ENCODE data around the gene MCAM. TPM values are rescaled to one million over a fixed set of nuclear protein-coding genes. Genes with fewer than 3 reads are reported as not detected.

Gene MCAM
- total and polyA plus RNA-seq, 2 donors (not counting 3 experiments of a cell fraction or from before 2014, with no cell fraction given): 1,027 to 2,543 TPM

- Histone ChIP-seq H3K4me1 (ENCODE audit: control insufficient read depth, extremely low read depth, insufficient read depth, low read length) (peaks cover 33% of the 10 kb centered on the region), H3K27me3 (ENCODE audit: control insufficient read depth in 2 of 2, insufficient read depth in 2 of 2, low read length in 2 of 2) (peaks cover 0 to 3% of the 10 kb centered on the region in 2 experiments), H3K4me3 (replicated peaks in 1 of 3; ENCODE audit: insufficient read depth in 1 of 3, low read depth in 1 of 3, low read length in 3 of 3) (no peak overlapping the region), H2AFZ (ENCODE audit: low read depth, low read length) (no peak overlapping the region), H4K20me1 (replicated peaks; ENCODE audit: control insufficient read depth, extremely low read depth, insufficient read depth, low read length) (no peaks in the 10 kb centered on the region), H3K79me2 (ENCODE audit: control insufficient read depth, insufficient read depth, low read length) (no peaks in the 10 kb centered on the region), H3K4me2 (ENCODE audit: insufficient read depth, low read length) (no peak overlapping the region), H3K27ac (ENCODE audit: insufficient read depth, low read depth, low read length) (no peak overlapping the region), H3K36me3 (ENCODE audit: control insufficient read depth in 2 of 2, extremely low read depth in 1 of 2, insufficient read depth in 2 of 2, low read length in 2 of 2) (no peaks in the 10 kb centered on the region), H3K9me3 (replicated peaks; ENCODE audit: control insufficient read depth, insufficient read depth, low read length) (no peaks in the 10 kb centered on the region), H3K9ac (replicated peaks; ENCODE audit: extremely low read depth, insufficient read depth, low read length) (no peak overlapping the region), H3K9me1 (replicated peaks; ENCODE audit: control insufficient read depth, extremely low read depth, insufficient read depth, low read length) (no peaks in the 10 kb centered on the region)
- DNase-seq (ENCODE audit: low read depth, low spot score): no peak
- TF ChIP-seq JUN (IDR thresholded peaks at IDR 0.05; ENCODE audit: borderline replicate concordance, insufficient read depth, insufficient read length, low read depth): no peak
- TF ChIP-seq POLR2AphosphoS5 (IDR thresholded peaks at IDR 0.05; ENCODE audit: insufficient read depth, low read depth, low read length): no peak
- no peak for TF ChIP-seq EZH2 (IDR thresholded peaks at IDR 0.05; ENCODE audit: borderline replicate concordance, low read depth, low read length, severe bottlenecking)
- TF ChIP-seq MAX (IDR thresholded peaks at IDR 0.05; ENCODE audit: insufficient read depth, insufficient read length): no peak
- no peak for TF ChIP-seq GATA2 (IDR thresholded peaks at IDR 0.05; ENCODE audit: insufficient read depth, insufficient read length, low read depth, low read length)
- no peak for TF ChIP-seq MYC (IDR thresholded peaks at IDR 0.05; ENCODE audit: low read depth, low read length)
- TF ChIP-seq POLR2A (IDR thresholded peaks at IDR 0.05; ENCODE audit: low read depth, low read length): no peak
- no peak for TF ChIP-seq FOS (IDR thresholded peaks at IDR 0.05; ENCODE audit: borderline replicate concordance, insufficient read depth, low read length)
- no peak for TF ChIP-seq CTCF (IDR thresholded peaks at IDR 0.05; ENCODE audit: extremely low read depth in 1 of 2, insufficient read depth in 1 of 2, low read depth in 1 of 2, low read length in 2 of 2)
- POLR2A ChIA-PET: no interaction called here
- intact Hi-C loops (cut with micrococcal nuclease): no loop called here
- no peak for FAIRE-seq
- dilution Hi-C loops (cut with MboI; ENCODE audit: extremely low pct_ligation_motif_present, low sequenced_read_pairs): no loop called here
- no TSS peak for BruUV-seq (replicated peaks)
- CTCF ChIA-PET: interaction anchor here (0.6 to 15.9 kb wide), 18 partner anchors 9 to 259 kb away, joined by 3 to 301 read pairs (median 4); partner anchors contain the start of genes C1QTNF5, CBL, DPAGT1 and RNF26
Observed at GRCh38 chr11:119324189-119324588, 7.3 kb upstream of the MCAM start.

All from endothelial cell of umbilical vein (primary cell).